ENCODE data around the gene TMEM184A. TPM values are rescaled to one million over a fixed set of nuclear protein-coding genes. Genes with fewer than 3 reads are reported as not detected.

Gene TMEM184A
- total and polyA plus RNA-seq, 2 of the 8 experiments (the other 6 are each of a cell fraction or from before 2014, with no cell fraction given): 1.8 to 2.1 TPM

- CTCF ChIA-PET (ENCODE audit: partially characterized antibody): interaction anchor here (0.8 to 3.5 kb wide), 16 partner anchors 11 to 114 kb away, joined by 3 to 15 read pairs (median 4); partner anchors contain the start of gene ELFN1
- peak overlapping the region; percentile 96 for H4K91ac ChIP-seq (replicated peaks; ENCODE audit: insufficient read length, low read length)
- H3K36me3 ChIP-seq (ENCODE audit: control insufficient read depth in 2 of 4, insufficient read depth in 4 of 4, low read length in 3 of 4): no peaks in the 10 kb centered on the region
- peak overlapping the region; percentile 96 for H2BK120ac ChIP-seq (replicated peaks; ENCODE audit: low read depth, low read length)
- no peaks in the 10 kb centered on the region for H3K27me3 ChIP-seq (replicated peaks in 1 of 4; ENCODE audit: control insufficient read depth in 3 of 4, extremely low read depth in 1 of 4, insufficient read depth in 3 of 4, low read length in 3 of 4)
- peak overlapping the region; percentile 84; the same call in 1 of the 2 replicates for H2BK12ac ChIP-seq (ENCODE audit: low read depth, low read length)
- no peaks in the 10 kb centered on the region for H4K20me1 ChIP-seq (replicated peaks in 1 of 2; ENCODE audit: control insufficient read depth in 1 of 2, insufficient read depth in 2 of 2, low read length in 2 of 2)
- WGBS, 2 experiments (ENCODE audit: extremely low coverage in 1 of 2, insufficient coverage in 1 of 2, insufficient read length in 1 of 2, insufficient replicate concordance in 2 of 2, low coverage in 1 of 2, low lambda C conversion rate in 2 of 2, missing lambda C conversion rate in 1 of 2): 73% methylated on average over 30 of the region's 35 CpGs; no CpG with 5 or more reads in 1 of the 2 experiments
- no peaks in the 10 kb centered on the region for H3K79me1 ChIP-seq (ENCODE audit: low read depth, low read length)
- H3K56ac ChIP-seq (replicated peaks; ENCODE audit: insufficient read length, low read depth, low read length): no peak overlapping the region
- peak overlapping the region; percentile 45; the same call in 1 of the 2 replicates for H2AK5ac ChIP-seq (ENCODE audit: low read depth, low read length)
- FAIRE-seq (no peak), DNase-seq (ENCODE audit: low read depth in 1 of 2, low spot score in 2 of 2) (peak in 1 of 2 experiments; percentile 60)
- no peak overlapping the region for H3K4me3 ChIP-seq (ENCODE audit: extremely low read depth in 1 of 4, insufficient read depth in 2 of 4, low read depth in 3 of 4, low read length in 4 of 4)
- no peaks in the 10 kb centered on the region for H3K9me3 ChIP-seq (ENCODE audit: insufficient read depth in 2 of 2, low read depth in 1 of 2, low read length in 1 of 2)
- H3K4me2 ChIP-seq (ENCODE audit: insufficient read depth in 1 of 2, low read depth in 2 of 2, low read length in 2 of 2): peak overlapping the region in 1 of 2 experiments; percentile 43; a peak in 2 of 4 replicates
- no peak overlapping the region for H3K27ac ChIP-seq (ENCODE audit: low read depth, low read length)
- POLR2A ChIA-PET (ENCODE audit: partially characterized antibody): interaction anchor here (0.7 to 1.8 kb wide), 6 partner anchors 9 to 89 kb away, joined by 3 to 5 read pairs (median 3); no protein-coding TSS in a partner anchor
- H3K23me2 ChIP-seq (ENCODE audit: low read depth, low read length): no peaks in the 10 kb centered on the region
- peak overlapping the region; percentile 99; the same call in 1 of the 2 replicates for H2BK15ac ChIP-seq (ENCODE audit: low read length)
- peak overlapping the region; percentile 90 for H3K18ac ChIP-seq (ENCODE audit: extremely low read depth, low read length)
- peak overlapping the region; percentile 71 for H4K5ac ChIP-seq (ENCODE audit: insufficient read length, low read depth, low read length)
- H2BK5ac ChIP-seq (ENCODE audit: low read depth, low read length): peak overlapping the region; percentile 91; the same call in 1 of the 2 replicates
- peaks cover 0 to 14% (median 10%) of the 10 kb centered on the region in 4 experiments; a peak in 6 of 7 replicates for H3K4me1 ChIP-seq (replicated peaks in 1 of 4; ENCODE audit: control insufficient read depth in 3 of 4, insufficient read depth in 4 of 4, low read length in 3 of 4)
- peak overlapping the region; percentile 89 for H4K8ac ChIP-seq (ENCODE audit: extremely low read depth, insufficient read depth, low read length)
- no peak overlapping the region for H3K23ac ChIP-seq (ENCODE audit: insufficient read length)
- peak overlapping the region; percentile 27; the same call in 1 of the 2 replicates for H2BK20ac ChIP-seq (ENCODE audit: low read length)
- H3K9ac ChIP-seq (replicated peaks in 1 of 4; ENCODE audit: extremely low read depth in 1 of 4, low read depth in 3 of 4, low read length in 3 of 4): no peak overlapping the region
- no peaks in the 10 kb centered on the region for H3K79me2 ChIP-seq (ENCODE audit: control insufficient read depth in 1 of 2, insufficient read depth in 2 of 2, low read length in 2 of 2)
- TF ChIP-seq SIN3A (conservative IDR thresholded peaks at IDR 0.05 in 1 of 2, IDR thresholded peaks at IDR 0.05 in 1 of 2; ENCODE audit: low read depth in 1 of 2, low read length in 2 of 2) (no peak), YY1 (IDR thresholded peaks at IDR 0.05; ENCODE audit: low read depth, low read length) (no peak), BRCA1 (IDR thresholded peaks at IDR 0.05; ENCODE audit: low read depth, low read length) (no peak), GABPA (IDR thresholded peaks at IDR 0.05; ENCODE audit: borderline replicate concordance, insufficient read depth, low read length) (no peak), SRF (IDR thresholded peaks at IDR 0.05; ENCODE audit: low read depth, low read length) (no peak)
- H3K4ac ChIP-seq (replicated peaks; ENCODE audit: insufficient read length, low read depth, low read length): peak overlapping the region; percentile 74
- no peak overlapping the region for H2AFZ ChIP-seq (ENCODE audit: low read length)
- H3K14ac ChIP-seq (ENCODE audit: insufficient read length): no peak overlapping the region
Measured at GRCh38 chr7:1555046-1555812, 776 bp downstream of the TMEM184A start.
